WTC11 (cell line): ENCODE data around the gene TNFRSF11A. TPM values are rescaled to one million over a fixed set of nuclear protein-coding genes. Genes with fewer than 3 reads are reported as not detected.

Experiments used
- ATAC-seq: fragments of 200-7000 bp; cut with Tn5 transposase; 2 replicates; pipeline ENCODE4 v1.10.0; 2021; ENCODE audit warnings: mild to moderate bottlenecking, moderate library complexity
- CTCF ChIA-PET: fragments of 300-600 bp; sonication (Branson Sonifier 250); formaldehyde crosslinking; loops from one replicate; lab custom pipeline; 2021; ENCODE audit warnings: antibody characterized with exemption; lab: Charles Lee
- POLR2A ChIA-PET: fragments of 350-600 bp; sonication (Branson Sonifier 250); formaldehyde crosslinking; loops from one replicate; lab custom pipeline; 2021; ENCODE audit warnings: antibody characterized with exemption; lab: Charles Lee
- DNase-seq: peaks from one replicate; pipeline ENCODE4 v3.0.0; 2021; ENCODE audit warnings: low spot score
- H3K27ac Mint-ChIP-seq: 2 replicates; pipeline ENCODE4 v1.8.0; 2021; ENCODE audit warnings: mixed read lengths
- H3K27me3 Mint-ChIP-seq: 2 replicates; pipeline ENCODE4 v1.8.0; 2021; ENCODE audit warnings: low read depth, mild to moderate bottlenecking, moderate library complexity, mixed read lengths
- H3K36me3 Mint-ChIP-seq: 2 replicates; pipeline ENCODE4 v1.8.0; 2021; ENCODE audit warnings: mixed read lengths
- H3K4me1 Mint-ChIP-seq: 2 replicates; pipeline ENCODE4 v1.8.0; 2022; ENCODE audit warnings: mixed read lengths
- H3K4me3 Mint-ChIP-seq: 2 replicates; pipeline ENCODE4 v1.8.0; 2021; ENCODE audit warnings: mild to moderate bottlenecking, moderate library complexity, mixed read lengths
- H3K9me3 Mint-ChIP-seq: 2 replicates; pipeline ENCODE4 v1.8.0; 2021; ENCODE audit warnings: mixed read lengths
- CBFB ChIP-seq: sonication (generic); formaldehyde crosslinking; IDR thresholded peaks from 2 replicates; pipeline ENCODE4 v1.8.1; 2022; ENCODE audit warnings: mild to moderate bottlenecking, low read depth, missing genetic modification reagents
- CREB1 ChIP-seq: sonication (generic); formaldehyde crosslinking; IDR thresholded peaks from 2 replicates; pipeline ENCODE4 v1.8.0; 2023; ENCODE audit warnings: mild to moderate bottlenecking, missing genetic modification reagents
- CREM ChIP-seq: sonication (generic); formaldehyde crosslinking; IDR thresholded peaks from 2 replicates; pipeline ENCODE4 v1.8.1; 2022; ENCODE audit warnings: mild to moderate bottlenecking, missing genetic modification reagents, moderate library complexity
- ELF4 ChIP-seq: sonication (generic); formaldehyde crosslinking; IDR thresholded peaks from 2 replicates; pipeline ENCODE4 v1.8.1; 2022; ENCODE audit warnings: low read depth, mild to moderate bottlenecking, moderate library complexity, missing genetic modification reagents
- FOXJ3 ChIP-seq: sonication (generic); formaldehyde crosslinking; IDR thresholded peaks from 2 replicates; pipeline ENCODE4 v1.9.0; 2021; ENCODE audit warnings: missing genetic modification reagents, mild to moderate bottlenecking, borderline replicate concordance
- GABPB1 ChIP-seq: sonication (generic); formaldehyde crosslinking; IDR thresholded peaks from 2 replicates; pipeline ENCODE4 v1.8.1; 2023; ENCODE audit warnings: mild to moderate bottlenecking, missing genetic modification reagents
- GRHL2 ChIP-seq: fragments of 250-450 bp; sonication (Bioruptor Pico); IDR thresholded peaks from 2 replicates; pipeline ENCODE4 v1.8.0; 2022; ENCODE audit warnings: mild to moderate bottlenecking, moderate library complexity; ENCODE audit not compliant: insufficient replicate concordance, severe bottlenecking
- IRF1 ChIP-seq: sonication (generic); formaldehyde crosslinking; IDR thresholded peaks from 2 replicates; pipeline ENCODE4 v1.8.0; 2023; ENCODE audit warnings: missing genetic modification reagents
- IRF2 ChIP-seq: sonication (generic); formaldehyde crosslinking; IDR thresholded peaks from 2 replicates; pipeline ENCODE4 v1.8.0; 2022; ENCODE audit warnings: low read depth, missing genetic modification reagents, borderline replicate concordance
- JAZF1 ChIP-seq: fragments of 250-450 bp; sonication (Bioruptor Pico); IDR thresholded peaks from 2 replicates; pipeline ENCODE4 v1.9.0; 2021; ENCODE audit warnings: moderate library complexity, mild to moderate bottlenecking, inconsistent platforms
- NFE2L1 ChIP-seq: sonication (generic); formaldehyde crosslinking; IDR thresholded peaks from 2 replicates; pipeline ENCODE4 v1.8.1; 2023; ENCODE audit warnings: missing genetic modification reagents
- NFYB ChIP-seq: sonication (generic); formaldehyde crosslinking; conservative IDR thresholded peaks from 2 replicates; pipeline ENCODE4 v1.8.0; 2022; ENCODE audit warnings: low read depth, missing genetic modification reagents
- RORB ChIP-seq: fragments of 250-450 bp; sonication (Bioruptor Pico); IDR thresholded peaks from 2 replicates; pipeline ENCODE4 v1.9.0; 2021; ENCODE audit warnings: mild to moderate bottlenecking
- SP1 ChIP-seq: sonication (generic); formaldehyde crosslinking; conservative IDR thresholded peaks from 2 replicates; pipeline ENCODE4 v1.8.1; 2022; ENCODE audit warnings: missing genetic modification reagents
- TCF7 ChIP-seq: sonication (generic); formaldehyde crosslinking; IDR thresholded peaks from 2 replicates; pipeline ENCODE4 v1.8.0; 2022; ENCODE audit warnings: mild to moderate bottlenecking, low read depth, missing genetic modification reagents, moderate library complexity
- TEAD1 ChIP-seq: sonication (generic); formaldehyde crosslinking; IDR thresholded peaks from 2 replicates; pipeline ENCODE4 v1.8.0; 2022; ENCODE audit warnings: mild to moderate bottlenecking, missing genetic modification reagents
- TEAD4 ChIP-seq: sonication (generic); formaldehyde crosslinking; IDR thresholded peaks from 2 replicates; pipeline ENCODE4 v1.8.0; 2022; ENCODE audit warnings: mild to moderate bottlenecking, missing genetic modification reagents
- ZBTB21 ChIP-seq: sonication (generic); formaldehyde crosslinking; IDR thresholded peaks from 2 replicates; pipeline ENCODE4 v1.8.1; 2023; ENCODE audit warnings: mild to moderate bottlenecking, missing genetic modification reagents, borderline replicate concordance
- ZNF121 ChIP-seq: sonication (generic); formaldehyde crosslinking; IDR thresholded peaks from 2 replicates; pipeline ENCODE4 v1.8.0; 2023; ENCODE audit warnings: missing genetic modification reagents
- ZNF138 ChIP-seq: sonication (generic); formaldehyde crosslinking; conservative IDR thresholded peaks from 2 replicates; pipeline ENCODE4 v1.8.1; 2022; ENCODE audit warnings: mild to moderate bottlenecking, moderate library complexity, missing genetic modification reagents
- ZNF232 ChIP-seq: sonication (generic); formaldehyde crosslinking; IDR thresholded peaks from 2 replicates; pipeline ENCODE4 v1.8.0; 2022; ENCODE audit warnings: mild to moderate bottlenecking, missing genetic modification reagents
- ZNF671 ChIP-seq: fragments of 250-450 bp; sonication (Bioruptor Pico); IDR thresholded peaks from 2 replicates; pipeline ENCODE4 v1.8.0; 2021; ENCODE audit warnings: mild to moderate bottlenecking
- total RNA-seq: library from RNA; stranded (reverse); gene quantifications from 3 replicates; pipeline ENCODE4 v1.2.3, GENCODE V29; 2021
- TF ChIP-seq, protein P1 (sequence below): sonication (generic); formaldehyde crosslinking; IDR thresholded peaks from 2 replicates; pipeline ENCODE4 v1.8.0; 2022; ENCODE audit warnings: mild to moderate bottlenecking, missing genetic modification reagents
- TF ChIP-seq, protein P2 (sequence below): fragments of 250-450 bp; sonication (Bioruptor Pico); IDR thresholded peaks from 2 replicates; pipeline ENCODE4 v2.1.2; 2022; ENCODE audit warnings: mild to moderate bottlenecking, moderate library complexity
- TF ChIP-seq, protein P3 (sequence below): sonication (generic); formaldehyde crosslinking; conservative IDR thresholded peaks from 2 replicates; pipeline ENCODE4 v1.8.1; 2022; ENCODE audit warnings: mild to moderate bottlenecking, missing genetic modification reagents
- TF ChIP-seq, protein P4 (sequence below): sonication (generic); formaldehyde crosslinking; IDR thresholded peaks from 2 replicates; pipeline ENCODE4 v1.8.1; 2022; ENCODE audit warnings: mild to moderate bottlenecking, missing genetic modification reagents, moderate library complexity, borderline replicate concordance
- TF ChIP-seq, protein P5 (sequence below): sonication (generic); formaldehyde crosslinking; IDR thresholded peaks from 2 replicates; pipeline ENCODE4 v1.8.0; 2022; ENCODE audit warnings: missing genetic modification reagents

Gene TNFRSF11A
- total RNA-seq, 1 experiment from 2014 or later: 4.9 TPM

GRCh38 chr18:62300359-62300963 lies 24.6 kb upstream of the TNFRSF11A start (continued):
- TF ChIP-seq CREB1 (CRISPR knock-in tag): no peak
- TF ChIP-seq ELF4 (CRISPR knock-in tag): no peak
- TF ChIP-seq IRF2 (CRISPR knock-in tag): no peak
- no peak for TF ChIP-seq ZNF232 (CRISPR knock-in tag)
- TF ChIP-seq TEAD4 (CRISPR knock-in tag): no peak

- Mint-ChIP-seq H3K4me1 (peaks cover 6% of the 10 kb centered on the region; the same call in 1 of the 2 replicates), H3K36me3 (peaks cover 22% of the 10 kb centered on the region), H3K27ac (no peak overlapping the region), H3K9me3 (no peaks in the 10 kb centered on the region), H3K27me3 (no peaks in the 10 kb centered on the region), H3K4me3 (no peak overlapping the region)
- ChIA-PET CTCF (no interaction called here), POLR2A (no interaction called here)
- ATAC-seq (no peak), DNase-seq (no peak)
- no peak for TF ChIP-seq ZNF138
- TF ChIP-seq ZBTB21 (CRISPR knock-in tag): no peak
- no peak for TF ChIP-seq NFE2L1
- no peak for TF ChIP-seq FOXJ3 (CRISPR knock-in tag)
- TF ChIP-seq ZNF671: no peak
- TF ChIP-seq TCF7 (CRISPR knock-in tag): no peak
- TF ChIP-seq, protein P1, sequence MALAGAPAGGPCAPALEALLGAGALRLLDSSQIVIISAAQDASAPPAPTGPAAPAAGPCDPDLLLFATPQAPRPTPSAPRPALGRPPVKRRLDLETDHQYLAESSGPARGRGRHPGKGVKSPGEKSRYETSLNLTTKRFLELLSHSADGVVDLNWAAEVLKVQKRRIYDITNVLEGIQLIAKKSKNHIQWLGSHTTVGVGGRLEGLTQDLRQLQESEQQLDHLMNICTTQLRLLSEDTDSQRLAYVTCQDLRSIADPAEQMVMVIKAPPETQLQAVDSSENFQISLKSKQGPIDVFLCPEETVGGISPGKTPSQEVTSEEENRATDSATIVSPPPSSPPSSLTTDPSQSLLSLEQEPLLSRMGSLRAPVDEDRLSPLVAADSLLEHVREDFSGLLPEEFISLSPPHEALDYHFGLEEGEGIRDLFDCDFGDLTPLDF (CRISPR knock-in tag): no peak
- no peak for TF ChIP-seq IRF1 (CRISPR knock-in tag)
- no peak for TF ChIP-seq ZNF121 (CRISPR knock-in tag)
- TF ChIP-seq TEAD4 (CRISPR knock-in tag): no peak
- TF ChIP-seq TEAD1 (CRISPR knock-in tag): no peak
- no peak for TF ChIP-seq CBFB (CRISPR knock-in tag)
- TF ChIP-seq, protein P2, sequence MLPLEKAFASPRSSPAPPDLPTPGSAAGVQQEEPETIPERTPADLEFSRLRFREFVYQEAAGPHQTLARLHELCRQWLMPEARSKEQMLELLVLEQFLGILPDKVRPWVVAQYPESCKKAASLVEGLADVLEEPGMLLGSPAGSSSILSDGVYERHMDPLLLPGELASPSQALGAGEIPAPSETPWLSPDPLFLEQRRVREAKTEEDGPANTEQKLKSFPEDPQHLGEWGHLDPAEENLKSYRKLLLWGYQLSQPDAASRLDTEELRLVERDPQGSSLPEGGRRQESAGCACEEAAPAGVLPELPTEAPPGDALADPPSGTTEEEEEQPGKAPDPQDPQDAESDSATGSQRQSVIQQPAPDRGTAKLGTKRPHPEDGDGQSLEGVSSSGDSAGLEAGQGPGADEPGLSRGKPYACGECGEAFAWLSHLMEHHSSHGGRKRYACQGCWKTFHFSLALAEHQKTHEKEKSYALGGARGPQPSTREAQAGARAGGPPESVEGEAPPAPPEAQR (CRISPR knock-in tag): no peak
- TF ChIP-seq NFYB (CRISPR knock-in tag): no peak
- TF ChIP-seq GRHL2 (CRISPR knock-in tag): no peak
- no peak for TF ChIP-seq SP1 (CRISPR knock-in tag)
- TF ChIP-seq CREM (CRISPR knock-in tag): no peak
- TF ChIP-seq, protein P3, sequence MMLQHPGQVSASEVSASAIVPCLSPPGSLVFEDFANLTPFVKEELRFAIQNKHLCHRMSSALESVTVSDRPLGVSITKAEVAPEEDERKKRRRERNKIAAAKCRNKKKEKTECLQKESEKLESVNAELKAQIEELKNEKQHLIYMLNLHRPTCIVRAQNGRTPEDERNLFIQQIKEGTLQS: no peak
Observed at GRCh38 chr18:62301322-62301721, 23.8 kb upstream of the TNFRSF11A start.

DNA sequence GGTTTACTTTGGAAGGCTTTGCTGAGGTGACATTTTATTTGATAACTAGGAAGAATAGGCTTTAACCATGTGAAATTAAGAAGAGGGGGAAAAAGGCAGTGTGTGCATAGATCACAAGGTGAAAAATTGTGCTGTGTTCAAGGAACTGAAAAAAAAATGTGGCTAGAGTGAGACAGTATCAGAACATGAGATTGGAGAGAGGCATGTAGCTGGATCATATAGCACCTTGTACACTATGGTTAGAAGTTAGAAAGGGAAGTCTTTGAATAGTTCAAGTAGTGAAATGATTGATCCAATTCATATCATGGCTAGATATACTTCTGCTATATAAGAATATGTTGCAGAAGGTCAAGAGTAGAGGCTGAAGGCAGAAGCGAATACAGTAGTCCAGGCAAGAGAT lies 12.3 kb upstream of the TNFRSF11A start:
- TF ChIP-seq GABPB1 (CRISPR knock-in tag) (no peak), ZNF138 (no peak), TEAD4 (CRISPR knock-in tag) (no peak), JAZF1 (CRISPR knock-in tag) (no peak), RORB (CRISPR knock-in tag) (no peak)
- TF ChIP-seq, protein P4, sequence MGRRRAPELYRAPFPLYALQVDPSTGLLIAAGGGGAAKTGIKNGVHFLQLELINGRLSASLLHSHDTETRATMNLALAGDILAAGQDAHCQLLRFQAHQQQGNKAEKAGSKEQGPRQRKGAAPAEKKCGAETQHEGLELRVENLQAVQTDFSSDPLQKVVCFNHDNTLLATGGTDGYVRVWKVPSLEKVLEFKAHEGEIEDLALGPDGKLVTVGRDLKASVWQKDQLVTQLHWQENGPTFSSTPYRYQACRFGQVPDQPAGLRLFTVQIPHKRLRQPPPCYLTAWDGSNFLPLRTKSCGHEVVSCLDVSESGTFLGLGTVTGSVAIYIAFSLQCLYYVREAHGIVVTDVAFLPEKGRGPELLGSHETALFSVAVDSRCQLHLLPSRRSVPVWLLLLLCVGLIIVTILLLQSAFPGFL (CRISPR knock-in tag): no peak
- TF ChIP-seq, protein P5, sequence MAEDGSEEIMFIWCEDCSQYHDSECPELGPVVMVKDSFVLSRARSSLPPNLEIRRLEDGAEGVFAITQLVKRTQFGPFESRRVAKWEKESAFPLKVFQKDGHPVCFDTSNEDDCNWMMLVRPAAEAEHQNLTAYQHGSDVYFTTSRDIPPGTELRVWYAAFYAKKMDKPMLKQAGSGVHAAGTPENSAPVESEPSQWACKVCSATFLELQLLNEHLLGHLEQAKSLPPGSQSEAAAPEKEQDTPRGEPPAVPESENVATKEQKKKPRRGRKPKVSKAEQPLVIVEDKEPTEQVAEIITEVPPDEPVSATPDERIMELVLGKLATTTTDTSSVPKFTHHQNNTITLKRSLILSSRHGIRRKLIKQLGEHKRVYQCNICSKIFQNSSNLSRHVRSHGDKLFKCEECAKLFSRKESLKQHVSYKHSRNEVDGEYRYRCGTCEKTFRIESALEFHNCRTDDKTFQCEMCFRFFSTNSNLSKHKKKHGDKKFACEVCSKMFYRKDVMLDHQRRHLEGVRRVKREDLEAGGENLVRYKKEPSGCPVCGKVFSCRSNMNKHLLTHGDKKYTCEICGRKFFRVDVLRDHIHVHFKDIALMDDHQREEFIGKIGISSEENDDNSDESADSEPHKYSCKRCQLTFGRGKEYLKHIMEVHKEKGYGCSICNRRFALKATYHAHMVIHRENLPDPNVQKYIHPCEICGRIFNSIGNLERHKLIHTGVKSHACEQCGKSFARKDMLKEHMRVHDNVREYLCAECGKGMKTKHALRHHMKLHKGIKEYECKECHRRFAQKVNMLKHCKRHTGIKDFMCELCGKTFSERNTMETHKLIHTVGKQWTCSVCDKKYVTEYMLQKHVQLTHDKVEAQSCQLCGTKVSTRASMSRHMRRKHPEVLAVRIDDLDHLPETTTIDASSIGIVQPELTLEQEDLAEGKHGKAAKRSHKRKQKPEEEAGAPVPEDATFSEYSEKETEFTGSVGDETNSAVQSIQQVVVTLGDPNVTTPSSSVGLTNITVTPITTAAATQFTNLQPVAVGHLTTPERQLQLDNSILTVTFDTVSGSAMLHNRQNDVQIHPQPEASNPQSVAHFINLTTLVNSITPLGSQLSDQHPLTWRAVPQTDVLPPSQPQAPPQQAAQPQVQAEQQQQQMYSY (CRISPR knock-in tag): no peak
- Mint-ChIP-seq H3K27ac (no peak overlapping the region), H3K9me3 (peaks cover 6% of the 10 kb centered on the region), H3K27me3 (no peaks in the 10 kb centered on the region), H3K36me3 (peaks cover 17% of the 10 kb centered on the region), H3K4me3 (no peak overlapping the region), H3K4me1 (no peaks in the 10 kb centered on the region)
- CTCF ChIA-PET: interaction anchor here (1.0 kb wide), 1 partner anchor 11 kb away, joined by 3 read pairs; no protein-coding TSS in a partner anchor
- POLR2A ChIA-PET: no interaction called here
- ATAC-seq: no peak
- no peak for DNase-seq
